GM06990 (cell line): Measurements from ENCODE around the gene CCDC85C.
A peak's percentile ranks its signal among the peaks of the same experiment; 100 is the strongest.

Source experiments
- DNase-seq: peaks from one replicate; pipeline ENCODE4 v3.0.0-alpha.2; 2011; ENCODE audit not compliant: insufficient read length; ENCODE audit errors: extremely low read depth
- H3K27me3 ChIP-seq: replicated peaks from 2 replicates; pipeline ENCODE4 v1.6.0; 2011; ENCODE audit warnings: low read length; ENCODE audit not compliant: control insufficient read depth, insufficient read depth
- H3K36me3 ChIP-seq: 2 replicates; pipeline ENCODE4 v1.5.1; 2011; ENCODE audit warnings: low read length; ENCODE audit not compliant: control insufficient read depth, insufficient read depth
- H3K4me3 ChIP-seq: replicated peaks from 2 replicates; pipeline ENCODE4 v1.5.1; 2011; ENCODE audit warnings: low read depth, mild to moderate bottlenecking, control low read depth, low read length
- TF ChIP-seq, protein P1 (sequence below): IDR thresholded peaks from 2 replicates; pipeline ENCODE4 v1.5.1; 2011; ENCODE audit warnings: low read length, control low read depth, mild to moderate bottlenecking, inconsistent platforms; ENCODE audit not compliant: insufficient read depth, poor library complexity, severe bottlenecking

The CCDC85C gene

DNA sequence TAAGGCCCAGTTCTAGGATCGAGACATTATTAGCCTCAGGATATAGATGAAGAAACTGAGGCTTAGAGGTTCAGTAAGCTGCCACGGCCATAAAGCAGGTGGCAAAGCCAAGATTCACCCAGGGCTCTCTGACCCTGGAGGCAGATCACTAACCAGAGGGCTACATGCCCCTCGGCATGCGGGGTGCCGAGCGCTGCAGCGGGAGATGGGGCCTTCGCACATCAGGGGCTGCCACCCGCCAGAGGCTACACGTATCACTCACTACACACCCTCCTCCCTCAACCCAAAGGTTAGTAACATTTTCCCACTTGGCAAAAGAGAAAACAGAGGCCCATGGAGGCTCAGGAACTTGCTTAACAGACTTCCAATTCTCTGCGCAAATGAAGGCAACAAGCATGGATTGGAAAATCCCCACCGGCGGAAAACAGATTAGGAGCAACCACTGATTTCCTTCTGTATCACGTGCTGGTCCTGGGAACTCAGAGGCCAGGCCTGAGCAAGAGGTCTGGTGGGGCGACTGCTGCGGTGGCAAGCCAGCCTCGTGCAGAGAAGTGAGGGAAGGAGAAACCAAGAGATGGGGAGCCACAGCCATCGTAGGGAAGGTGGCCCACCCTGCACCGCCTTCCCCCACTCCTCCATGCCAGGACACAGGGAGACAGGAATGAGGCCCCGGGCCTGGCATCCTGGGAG is 6.0 kb downstream of the CCDC85C start:
- no peak for DNase-seq
- TF ChIP-seq, protein P1, sequence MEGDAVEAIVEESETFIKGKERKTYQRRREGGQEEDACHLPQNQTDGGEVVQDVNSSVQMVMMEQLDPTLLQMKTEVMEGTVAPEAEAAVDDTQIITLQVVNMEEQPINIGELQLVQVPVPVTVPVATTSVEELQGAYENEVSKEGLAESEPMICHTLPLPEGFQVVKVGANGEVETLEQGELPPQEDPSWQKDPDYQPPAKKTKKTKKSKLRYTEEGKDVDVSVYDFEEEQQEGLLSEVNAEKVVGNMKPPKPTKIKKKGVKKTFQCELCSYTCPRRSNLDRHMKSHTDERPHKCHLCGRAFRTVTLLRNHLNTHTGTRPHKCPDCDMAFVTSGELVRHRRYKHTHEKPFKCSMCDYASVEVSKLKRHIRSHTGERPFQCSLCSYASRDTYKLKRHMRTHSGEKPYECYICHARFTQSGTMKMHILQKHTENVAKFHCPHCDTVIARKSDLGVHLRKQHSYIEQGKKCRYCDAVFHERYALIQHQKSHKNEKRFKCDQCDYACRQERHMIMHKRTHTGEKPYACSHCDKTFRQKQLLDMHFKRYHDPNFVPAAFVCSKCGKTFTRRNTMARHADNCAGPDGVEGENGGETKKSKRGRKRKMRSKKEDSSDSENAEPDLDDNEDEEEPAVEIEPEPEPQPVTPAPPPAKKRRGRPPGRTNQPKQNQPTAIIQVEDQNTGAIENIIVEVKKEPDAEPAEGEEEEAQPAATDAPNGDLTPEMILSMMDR = no peak
- Histone ChIP-seq H3K36me3 (no peaks in the 10 kb centered on the region), H3K4me3 (no peak overlapping the region), H3K27me3 (no peaks in the 10 kb centered on the region)

DNA sequence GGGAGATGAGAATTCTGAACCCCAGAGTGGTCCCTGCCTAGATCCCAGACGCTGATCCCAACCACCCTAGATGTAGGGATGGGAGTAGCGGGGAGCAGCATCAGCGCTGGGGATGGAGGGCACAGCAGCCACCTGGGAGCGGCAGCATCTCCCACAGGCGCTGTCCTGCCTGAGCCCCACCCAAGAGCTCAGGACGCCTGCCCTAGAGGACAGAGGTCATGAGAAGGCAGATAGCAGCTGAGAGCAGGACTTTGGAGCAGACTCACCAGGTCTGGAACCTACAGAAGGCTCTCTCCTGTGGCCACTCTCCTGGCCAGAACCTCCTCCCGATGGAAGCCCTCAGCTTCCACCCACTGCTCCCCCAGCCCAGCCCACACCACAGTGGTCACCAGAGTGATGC is 7.2 kb downstream of the CCDC85C start:
- DNase-seq = no peak
- TF ChIP-seq, protein P1 = no peak
- Histone ChIP-seq H3K4me3 (no peak overlapping the region), H3K27me3 (no peaks in the 10 kb centered on the region), H3K36me3 (no peaks in the 10 kb centered on the region)

DNA sequence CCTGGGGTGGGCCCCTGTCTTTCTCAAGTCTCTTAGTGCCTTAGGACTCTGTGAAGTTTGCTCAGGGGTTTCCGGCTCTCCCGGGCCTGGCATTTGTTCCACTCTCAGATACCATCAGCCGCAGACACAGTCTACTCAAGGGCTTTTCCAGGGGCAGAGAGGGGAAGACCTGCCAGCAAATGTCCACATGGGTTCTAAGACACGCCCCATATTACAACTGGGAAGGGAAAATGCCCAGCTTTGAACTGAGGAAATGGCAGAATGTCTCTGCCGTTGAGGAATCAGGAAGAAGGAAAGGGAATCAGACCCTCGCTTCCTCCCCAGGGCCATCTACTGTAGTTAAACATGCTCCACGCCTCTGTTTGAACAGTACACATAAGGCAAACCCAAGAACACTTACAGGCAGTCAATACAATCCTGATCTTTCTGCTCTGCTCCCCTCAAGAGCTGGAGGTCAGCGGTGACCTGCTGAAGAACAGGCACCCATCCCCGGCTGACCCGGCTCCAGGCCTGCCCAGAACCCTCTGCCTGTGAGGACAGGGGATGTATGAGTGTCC is 7.9 kb downstream of the CCDC85C start:
- DNase-seq = no peak
- H3K27me3 ChIP-seq = no peaks in the 10 kb centered on the region
- no peaks in the 10 kb centered on the region for H3K36me3 ChIP-seq
- TF ChIP-seq, protein P1 = no peak
- H3K4me3 ChIP-seq = no peak overlapping the region

DNA sequence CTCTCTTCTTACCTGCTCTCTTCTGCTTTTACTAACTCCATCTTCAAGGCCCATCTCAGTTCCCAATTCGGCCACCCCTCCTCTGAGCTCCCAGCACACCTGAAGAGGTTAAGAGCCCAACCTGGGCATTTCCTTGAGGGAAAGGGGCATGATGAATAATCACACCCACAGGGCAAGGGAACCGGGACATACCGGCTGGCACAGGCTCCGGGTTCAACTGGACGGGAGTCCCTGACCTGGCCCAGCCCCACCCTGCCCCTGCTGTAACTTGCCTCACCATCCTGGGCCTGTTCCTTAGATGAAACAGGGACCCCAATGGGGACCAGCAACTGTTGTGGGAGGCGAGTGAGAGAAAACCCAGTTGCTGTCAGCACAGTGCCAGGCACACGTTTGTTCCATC is 8.5 kb downstream of the CCDC85C start:
- no peak for DNase-seq
- Histone ChIP-seq H3K4me3 (no peak overlapping the region), H3K27me3 (no peaks in the 10 kb centered on the region), H3K36me3 (no peaks in the 10 kb centered on the region)
- TF ChIP-seq, protein P1 = no peak

DNA sequence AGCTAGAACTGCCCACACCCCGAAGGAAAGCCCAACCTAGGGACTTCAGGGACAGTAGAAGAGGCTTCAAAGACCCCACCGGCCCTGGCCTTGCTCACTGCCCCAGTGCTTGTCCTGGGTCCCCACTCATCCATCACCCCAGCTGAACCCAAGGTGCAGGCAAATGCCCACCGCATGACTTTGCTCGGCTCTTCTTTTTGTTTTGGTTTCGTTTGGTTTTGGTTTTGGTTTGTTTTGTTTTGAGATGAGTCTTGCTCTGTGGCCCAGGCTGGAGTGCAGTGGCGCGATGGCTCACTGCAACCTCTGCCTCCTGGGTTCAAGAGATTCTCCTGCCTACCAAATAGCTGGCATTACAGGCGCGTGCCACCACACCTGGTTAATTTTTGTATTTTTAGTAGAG is 9.0 kb downstream of the CCDC85C start:
- no peaks in the 10 kb centered on the region for H3K36me3 ChIP-seq
- no peaks in the 10 kb centered on the region for H3K27me3 ChIP-seq
- peak; percentile 22 for DNase-seq
- TF ChIP-seq, protein P1 = no peak
- H3K4me3 ChIP-seq = no peak overlapping the region
